Gastroesophageal sphincter (tissue), 4 donors: ENCODE measurements around the gene SLC5A6. TPM values are rescaled to one million over a fixed set of nuclear protein-coding genes. Genes with fewer than 3 reads are reported as not detected.

Experiments used
- ATAC-seq: fragments of 150-250 bp; one replicate; pipeline ENCODE4 v1.9.1; 2016; ENCODE audit warnings: mild to moderate bottlenecking, moderate library complexity
- H3K27ac ChIP-seq, 4 donors: fragments of 200-600 bp; sonication (generic) in 3 of 4; 1 replicate in 3 of 4; 2 replicates in 1 of 4; pipeline ENCODE4 v1.5.1; 2016 to 2019
- H3K27me3 ChIP-seq: fragments of 200-600 bp; sonication (generic); one replicate; pipeline ENCODE4 v1.5.1; 2019
- H3K36me3 ChIP-seq, 2 donors: fragments of 200-600 bp; sonication (generic); one replicate each; pipeline ENCODE4 v1.5.1; 2019; ENCODE audit warnings: control low read depth in 1 of 2
- H3K4me1 ChIP-seq, 3 donors: fragments of 200-600 bp; sonication (generic); 1 replicate in 2 of 3; 2 replicates in 1 of 3; pipeline ENCODE4 v1.5.1; 2016 to 2019; ENCODE audit warnings: control low read depth in 2 of 3
- H3K4me3 ChIP-seq, 2 donors: fragments of 200-600 bp; sonication (generic); one replicate each; pipeline ENCODE4 v1.5.1; 2019; ENCODE audit warnings: mild to moderate bottlenecking in 1 of 2, moderate library complexity in 1 of 2
- H3K9me3 ChIP-seq, 3 donors: fragments of 200-600 bp; sonication (generic); one replicate each; pipeline ENCODE4 v1.5.1; 2017 to 2019; ENCODE audit warnings: control low read depth in 2 of 3
- CTCF ChIP-seq, 4 experiments: fragments of 200-600 bp in 2 of 4; fragments of 450-650 bp in 2 of 4; sonication (generic) in 1 of 4; IDR thresholded peaks; one replicate each; pipeline ENCODE4 v1.5.1; 2017 to 2019; ENCODE audit warnings: antibody characterized with exemption in 4 of 4, mild to moderate bottlenecking in 2 of 4, moderate library complexity in 2 of 4
- EP300 ChIP-seq: sonication (generic); formaldehyde crosslinking; IDR thresholded peaks from one replicate; pipeline ENCODE4 v1.6.1; 2017; ENCODE audit warnings: antibody characterized with exemption, mild to moderate bottlenecking
- POLR2A ChIP-seq, 2 donors: fragments of 450-650 bp; IDR thresholded peaks; one replicate each; pipeline ENCODE4 v1.6.1; 2017; ENCODE audit warnings: antibody characterized with exemption in 2 of 2, mild to moderate bottlenecking in 2 of 2, moderate library complexity in 1 of 2
- POLR2AphosphoS5 ChIP-seq: sonication (generic); formaldehyde crosslinking; IDR thresholded peaks from one replicate; pipeline ENCODE4 v1.6.1; 2017; ENCODE audit warnings: antibody characterized with exemption
- WGBS, 2 donors: methylation state at CpG; one replicate each; pipeline ENCODE4 v1.1.5; 2018; ENCODE audit warnings: low coverage in 1 of 2; 5-methylcytosine and 5-hydroxymethylcytosine counted together
- total RNA-seq, 4 donors: library from RNA; depleted of rRNA; stranded (reverse); fragments of >200 nt; gene quantifications; one replicate each; pipeline ENCODE4 v1.1.0, GENCODE V29; 2016

SLC5A6 gene
- total RNA-seq, 4 donors from 2014 or later: 8.3 to 16.8 (median 13.5) TPM

GRCh38 chr2:27150639-27151230 is 61.3 kb downstream of the SLC5A6 start:
- no peaks in the 10 kb centered on the region for H3K36me3 ChIP-seq
- H3K9me3 ChIP-seq: no peaks in the 10 kb centered on the region
- no peak for ATAC-seq
- TF ChIP-seq EP300: no peak
- no peak for TF ChIP-seq POLR2A (IDR thresholded peaks at IDR 0.05)
- TF ChIP-seq POLR2AphosphoS5: no peak
- no peak for TF ChIP-seq CTCF (IDR thresholded peaks at IDR 0.05)
- peaks cover 18% of the 10 kb centered on the region for H3K27me3 ChIP-seq
- no peak overlapping the region for H3K4me3 ChIP-seq
- H3K4me1 ChIP-seq: no peaks in the 10 kb centered on the region
- 69 to 75% methylated on average over 7 to 8 of the region's 8 CpGs for WGBS, 2 donors
- no peak overlapping the region for H3K27ac ChIP-seq

Other genes with a start within 250 kb of the SLC5A6 start
- gene MAPRE3, start 241.6 kb downstream of the SLC5A6 start, total RNA-seq: 10 to 100 TPM in 3 of 4 donors, 1 to 10 TPM in 1; 8.5 to 18.6 (median 12.4) TPM
- gene TMEM214, start 179.3 kb downstream of the SLC5A6 start, total RNA-seq: 10 to 100 TPM; 16.7 to 39.4 (median 30.3) TPM
- 10 to 100 TPM; 16.2 to 31.7 (median 23.0) TPM for gene AGBL5, start 160.6 kb downstream of the SLC5A6 start, total RNA-seq
- gene OST4, start 140.6 kb downstream of the SLC5A6 start, total RNA-seq: 100 to 1,000 TPM; 201 to 353 (median 221) TPM
- gene EMILIN1, start 133.7 kb downstream of the SLC5A6 start, total RNA-seq: 100 to 1,000 TPM in 3 of 4 donors, 10 to 100 TPM in 1; 94.1 to 257 (median 174) TPM
- gene KHK, start 125.5 kb downstream of the SLC5A6 start, total RNA-seq: 1 to 10 TPM; 1.2 to 6.1 (median 1.9) TPM
- gene CGREF1, start 93.1 kb downstream of the SLC5A6 start, total RNA-seq: 1 to 10 TPM in 1 of 4 donors, not detected in 3; 1.0 TPM
- 1 to 10 TPM in 1 of 4 donors, not detected in 3; 1.5 TPM for gene ABHD1, start 88.5 kb downstream of the SLC5A6 start, total RNA-seq
- gene PREB, start 77.6 kb downstream of the SLC5A6 start, total RNA-seq: 10 to 100 TPM; 47.0 to 83.9 (median 50.8) TPM
- not detected for gene PRR30, start 72.9 kb downstream of the SLC5A6 start, total RNA-seq
- under 1 TPM in 1 of 4 donors, not detected in 3; 0.13 TPM for gene TCF23, start 63.3 kb downstream of the SLC5A6 start, total RNA-seq
- gene ATRAID, start 227 bp downstream of the SLC5A6 start, total RNA-seq: 100 to 1,000 TPM; 124 to 147 (median 129) TPM
- gene CAD, start 5.1 kb upstream of the SLC5A6 start, total RNA-seq: 10 to 100 TPM; 12.1 to 23.3 (median 16.3) TPM
- gene SLC30A3, start 50.8 kb upstream of the SLC5A6 start, total RNA-seq: not detected
- gene DNAJC5G, start 63.2 kb upstream of the SLC5A6 start, total RNA-seq: not detected
- gene TRIM54, start 70.2 kb upstream of the SLC5A6 start, total RNA-seq: under 1 TPM in 2 of 4 donors, not detected in 2; 0.15 to 0.31 TPM
- gene UCN, start 96.2 kb upstream of the SLC5A6 start, total RNA-seq: 1 to 10 TPM in 3 of 4 donors, under 1 TPM in 1; 0.67 to 5.0 (median 2.0) TPM
- gene MPV17, start 110.8 kb upstream of the SLC5A6 start, total RNA-seq: 10 to 100 TPM; 57.9 to 93.4 (median 66.4) TPM
- 10 to 100 TPM; 26.2 to 68.5 (median 32.0) TPM for gene GTF3C2, start 144.5 kb upstream of the SLC5A6 start, total RNA-seq
- 10 to 100 TPM; 40.8 to 54.9 (median 48.8) TPM for gene EIF2B4, start 158.1 kb upstream of the SLC5A6 start, total RNA-seq
- 100 to 1,000 TPM; 104 to 130 (median 118) TPM for gene SNX17, start 158.3 kb upstream of the SLC5A6 start, total RNA-seq
- gene ZNF513, start 168.5 kb upstream of the SLC5A6 start, total RNA-seq: 10 to 100 TPM in 2 of 4 donors, 1 to 10 TPM in 2; 6.6 to 16.3 (median 11.0) TPM
- gene PPM1G, start 197.3 kb upstream of the SLC5A6 start, total RNA-seq: 10 to 100 TPM; 50.2 to 74.2 (median 58.8) TPM
- 10 to 100 TPM; 78.5 to 90.7 (median 89.1) TPM for gene NRBP1, start 216.4 kb upstream of the SLC5A6 start, total RNA-seq
- gene KRTCAP3, start 230.1 kb upstream of the SLC5A6 start, total RNA-seq: 1 to 10 TPM in 1 of 4 donors, under 1 TPM in 1, not detected in 2; 0.94 to 1.1 TPM